SK-N-SH (cell line): ENCODE data around the gene SNX32.

ENCODE experiments used
- EZH2phosphoT487 ChIP-seq: fragments of 200-600 bp; sonication (generic); IDR thresholded peaks from 2 replicates; pipeline ENCODE4 v1.6.1; 2017; ENCODE audit warnings: low read depth, mixed run types, mild to moderate bottlenecking, antibody characterized with exemption, moderate library complexity, borderline replicate concordance
- GABPA ChIP-seq: IDR thresholded peaks from 2 replicates; pipeline ENCODE4 v1.4.0; 2012; ENCODE audit warnings: low read depth, mild to moderate bottlenecking
- MXI1 ChIP-seq: IDR thresholded peaks from 2 replicates; pipeline ENCODE4 v1.6.1; 2012; ENCODE audit warnings: mild to moderate bottlenecking, low read depth, low read length, improper control_type of control experiment
- NFIC ChIP-seq: IDR thresholded peaks from 2 replicates; pipeline ENCODE4 v1.4.0; 2012; ENCODE audit warnings: borderline replicate concordance
- POLR2AphosphoS5 ChIP-seq: IDR thresholded peaks from 2 replicates; pipeline ENCODE4 v1.6.1; 2012; ENCODE audit warnings: low read depth, low read length
- RAD21 ChIP-seq: IDR thresholded peaks from 2 replicates; pipeline ENCODE4 v1.6.1; 2012; ENCODE audit warnings: mild to moderate bottlenecking, low read length
- SMC3 ChIP-seq: IDR thresholded peaks from 2 replicates; pipeline ENCODE4 v1.6.1; 2012; ENCODE audit warnings: low read depth, low read length, improper control_type of control experiment
- TF ChIP-seq, protein P1 (sequence below): fragments of 200-600 bp; sonication (generic); IDR thresholded peaks from 2 replicates; pipeline ENCODE4 v1.6.1; 2017; ENCODE audit warnings: antibody characterized with exemption, mild to moderate bottlenecking, moderate library complexity
- TF ChIP-seq, protein P2 (sequence below): IDR thresholded peaks from 2 replicates; pipeline ENCODE4 v1.4.0; 2012; ENCODE audit warnings: low read depth, borderline replicate concordance
- TF ChIP-seq, protein P3 (sequence below): fragments of 150-350 bp; IDR thresholded peaks from 2 replicates; pipeline ENCODE4 v1.6.1; 2016; ENCODE audit warnings: mild to moderate bottlenecking, low read depth, low read length

DNA sequence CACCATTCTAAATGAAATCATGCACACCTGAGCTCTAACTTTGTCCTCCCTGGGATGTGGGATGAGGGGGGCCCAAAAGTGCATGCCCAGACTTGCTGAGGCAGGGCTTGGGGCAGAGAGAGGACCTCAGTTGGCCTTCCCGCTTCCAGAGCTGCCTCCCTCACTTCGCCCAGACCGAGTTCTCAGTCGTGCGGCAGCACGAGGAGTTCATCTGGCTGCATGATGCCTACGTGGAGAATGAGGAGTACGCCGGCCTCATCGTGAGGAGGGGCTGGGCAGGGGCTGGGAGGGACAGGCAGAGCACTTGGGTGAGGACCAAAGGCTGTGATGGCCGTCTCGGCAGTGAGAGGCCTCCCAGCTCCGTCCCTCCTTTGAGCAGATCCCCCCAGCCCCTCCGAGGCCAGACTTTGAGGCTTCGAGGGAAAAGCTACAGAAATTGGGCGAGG is 16.0 kb downstream of the SNX32 start:
- TF ChIP-seq, protein P1, sequence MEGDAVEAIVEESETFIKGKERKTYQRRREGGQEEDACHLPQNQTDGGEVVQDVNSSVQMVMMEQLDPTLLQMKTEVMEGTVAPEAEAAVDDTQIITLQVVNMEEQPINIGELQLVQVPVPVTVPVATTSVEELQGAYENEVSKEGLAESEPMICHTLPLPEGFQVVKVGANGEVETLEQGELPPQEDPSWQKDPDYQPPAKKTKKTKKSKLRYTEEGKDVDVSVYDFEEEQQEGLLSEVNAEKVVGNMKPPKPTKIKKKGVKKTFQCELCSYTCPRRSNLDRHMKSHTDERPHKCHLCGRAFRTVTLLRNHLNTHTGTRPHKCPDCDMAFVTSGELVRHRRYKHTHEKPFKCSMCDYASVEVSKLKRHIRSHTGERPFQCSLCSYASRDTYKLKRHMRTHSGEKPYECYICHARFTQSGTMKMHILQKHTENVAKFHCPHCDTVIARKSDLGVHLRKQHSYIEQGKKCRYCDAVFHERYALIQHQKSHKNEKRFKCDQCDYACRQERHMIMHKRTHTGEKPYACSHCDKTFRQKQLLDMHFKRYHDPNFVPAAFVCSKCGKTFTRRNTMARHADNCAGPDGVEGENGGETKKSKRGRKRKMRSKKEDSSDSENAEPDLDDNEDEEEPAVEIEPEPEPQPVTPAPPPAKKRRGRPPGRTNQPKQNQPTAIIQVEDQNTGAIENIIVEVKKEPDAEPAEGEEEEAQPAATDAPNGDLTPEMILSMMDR: no peak
- TF ChIP-seq SMC3 (no peak), EZH2phosphoT487 (no peak), RAD21 (no peak), POLR2AphosphoS5 (no peak), GABPA (no peak), MXI1 (no peak), NFIC (no peak)
- TF ChIP-seq, protein P2, sequence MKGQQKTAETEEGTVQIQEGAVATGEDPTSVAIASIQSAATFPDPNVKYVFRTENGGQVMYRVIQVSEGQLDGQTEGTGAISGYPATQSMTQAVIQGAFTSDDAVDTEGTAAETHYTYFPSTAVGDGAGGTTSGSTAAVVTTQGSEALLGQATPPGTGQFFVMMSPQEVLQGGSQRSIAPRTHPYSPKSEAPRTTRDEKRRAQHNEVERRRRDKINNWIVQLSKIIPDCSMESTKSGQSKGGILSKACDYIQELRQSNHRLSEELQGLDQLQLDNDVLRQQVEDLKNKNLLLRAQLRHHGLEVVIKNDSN: no peak
- TF ChIP-seq, protein P3, sequence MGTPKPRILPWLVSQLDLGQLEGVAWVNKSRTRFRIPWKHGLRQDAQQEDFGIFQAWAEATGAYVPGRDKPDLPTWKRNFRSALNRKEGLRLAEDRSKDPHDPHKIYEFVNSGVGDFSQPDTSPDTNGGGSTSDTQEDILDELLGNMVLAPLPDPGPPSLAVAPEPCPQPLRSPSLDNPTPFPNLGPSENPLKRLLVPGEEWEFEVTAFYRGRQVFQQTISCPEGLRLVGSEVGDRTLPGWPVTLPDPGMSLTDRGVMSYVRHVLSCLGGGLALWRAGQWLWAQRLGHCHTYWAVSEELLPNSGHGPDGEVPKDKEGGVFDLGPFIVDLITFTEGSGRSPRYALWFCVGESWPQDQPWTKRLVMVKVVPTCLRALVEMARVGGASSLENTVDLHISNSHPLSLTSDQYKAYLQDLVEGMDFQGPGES: no peak
